H9 (cell line): ENCODE results near the gene PI4KB. TPM values are rescaled to one million over a fixed set of nuclear protein-coding genes. Genes with fewer than 3 reads are reported as not detected.

Experiments
- DNase-seq: peaks from one replicate; pipeline ENCODE4 v3.0.0-alpha.2; 2017
- H2AFZ ChIP-seq: one replicate; pipeline ENCODE4 v1.6.1; 2013; ENCODE audit warnings: mild to moderate bottlenecking, low read length, control low read depth, moderate library complexity
- H2AK5ac ChIP-seq: 2 replicates; pipeline ENCODE4 v1.6.1; 2013; ENCODE audit warnings: low read length, control low read depth, mixed read lengths; ENCODE audit not compliant: insufficient read length
- H2BK120ac ChIP-seq: one replicate; pipeline ENCODE4 v1.6.1; 2013; ENCODE audit warnings: low read depth, mild to moderate bottlenecking, low read length, control low read depth, inconsistent platforms; ENCODE audit not compliant: poor library complexity, severe bottlenecking
- H2BK12ac ChIP-seq: 2 replicates; pipeline ENCODE4 v1.6.1; 2013; ENCODE audit warnings: low read length, control low read depth, mixed read lengths, low read depth; ENCODE audit not compliant: insufficient read length
- H2BK15ac ChIP-seq: 2 replicates; pipeline ENCODE4 v1.6.1; 2013; ENCODE audit warnings: low read depth, low read length, control low read depth
- H2BK20ac ChIP-seq: one replicate; pipeline ENCODE4 v1.6.1; 2013; ENCODE audit warnings: low read depth, mild to moderate bottlenecking, low read length, control low read depth, inconsistent platforms; ENCODE audit not compliant: poor library complexity, severe bottlenecking
- H2BK5ac ChIP-seq: 2 replicates; pipeline ENCODE4 v1.6.1; 2013; ENCODE audit warnings: low read length, control low read depth, mixed read lengths; ENCODE audit not compliant: insufficient read length
- H3K14ac ChIP-seq: 2 replicates; pipeline ENCODE4 v1.6.1; 2013; ENCODE audit warnings: low read length, control low read depth; ENCODE audit not compliant: insufficient read depth
- H3K18ac ChIP-seq: 2 replicates; pipeline ENCODE4 v1.6.1; 2013; ENCODE audit warnings: low read depth, mild to moderate bottlenecking, mixed read lengths, low read length, control low read depth; ENCODE audit not compliant: insufficient read length
- H3K23ac ChIP-seq: 2 replicates; pipeline ENCODE4 v1.6.1; 2013; ENCODE audit warnings: low read length, control low read depth, mixed read lengths, low read depth; ENCODE audit not compliant: insufficient read length
- H3K23me2 ChIP-seq: 2 replicates; pipeline ENCODE4 v1.6.1; 2013; ENCODE audit warnings: low read depth, mild to moderate bottlenecking, mixed read lengths, low read length, control low read depth; ENCODE audit not compliant: insufficient read length, poor library complexity, severe bottlenecking
- H3K27ac ChIP-seq: 2 replicates; pipeline ENCODE4 v1.5.1; 2013; ENCODE audit warnings: low read length, control low read depth, mixed read lengths, low read depth; ENCODE audit not compliant: insufficient read length
- H3K27me3 ChIP-seq: 2 replicates; pipeline ENCODE4 v1.6.1; 2013; ENCODE audit warnings: low read length, control low read depth, inconsistent platforms; ENCODE audit not compliant: insufficient read depth
- H3K4ac ChIP-seq: 2 replicates; pipeline ENCODE4 v1.6.1; 2013; ENCODE audit warnings: low read depth, mild to moderate bottlenecking, control low read depth, inconsistent platforms, low read length, moderate library complexity
- H3K4me1 ChIP-seq: 2 replicates; pipeline ENCODE4 v1.6.1; 2013; ENCODE audit warnings: low read length, control low read depth, inconsistent platforms; ENCODE audit not compliant: insufficient read depth
- H3K4me2 ChIP-seq: 2 replicates; pipeline ENCODE4 v1.6.1; 2013; ENCODE audit warnings: low read length, control low read depth, mixed read lengths; ENCODE audit not compliant: insufficient read length, insufficient read depth
- H3K56ac ChIP-seq: 2 replicates; pipeline ENCODE4 v1.6.1; 2013; ENCODE audit warnings: low read depth, mild to moderate bottlenecking, mixed read lengths, low read length, control low read depth; ENCODE audit not compliant: insufficient read length
- H3K79me1 ChIP-seq: 2 replicates; pipeline ENCODE4 v1.6.1; 2013; ENCODE audit warnings: low read depth, mild to moderate bottlenecking, moderate library complexity, low read length, control low read depth, inconsistent platforms; ENCODE audit not compliant: insufficient read depth, poor library complexity, severe bottlenecking
- H3K79me2 ChIP-seq: 2 replicates; pipeline ENCODE4 v1.6.1; 2013; ENCODE audit warnings: low read length, control low read depth, inconsistent platforms; ENCODE audit not compliant: insufficient read depth
- H3K9ac ChIP-seq: 2 replicates; pipeline ENCODE4 v1.6.1; 2013; ENCODE audit warnings: low read length, control low read depth, mixed read lengths; ENCODE audit not compliant: insufficient read length; ENCODE audit errors: extremely low read depth
- H3K9me3 ChIP-seq: one replicate; pipeline ENCODE4 v1.6.1; 2013; ENCODE audit warnings: low read depth, low read length, inconsistent platforms; ENCODE audit not compliant: control insufficient read depth
- H3T11ph ChIP-seq: one replicate; pipeline ENCODE4 v1.6.1; 2013; ENCODE audit warnings: mild to moderate bottlenecking, low read length, control low read depth, inconsistent platforms
- H4K20me1 ChIP-seq: one replicate; pipeline ENCODE4 v1.6.1; 2013; ENCODE audit not compliant: control insufficient read depth, insufficient read length, insufficient read depth
- H4K5ac ChIP-seq: 2 replicates; pipeline ENCODE4 v1.6.1; 2013; ENCODE audit warnings: low read depth, mild to moderate bottlenecking, mixed read lengths, low read length, control low read depth; ENCODE audit not compliant: insufficient read length
- H4K8ac ChIP-seq: replicated peaks from 2 replicates; pipeline ENCODE4 v1.6.1; 2013; ENCODE audit warnings: low read length, control low read depth, mixed read lengths, low read depth; ENCODE audit not compliant: insufficient read length
- H4K91ac ChIP-seq: 2 replicates; pipeline ENCODE4 v1.6.1; 2013; ENCODE audit warnings: low read depth, mild to moderate bottlenecking, moderate library complexity, mixed read lengths, low read length, control low read depth; ENCODE audit not compliant: insufficient read length
- H3K27ac Mint-ChIP-seq, 3 experiments: 2 replicates in 2 of 3; 3 replicates in 1 of 3; pipeline ENCODE4 v1.8.0; 2020 to 2021; ENCODE audit warnings: mixed read lengths in 3 of 3, mild to moderate bottlenecking in 1 of 3, moderate library complexity in 1 of 3
- H3K27me3 Mint-ChIP-seq: 2 replicates; pipeline ENCODE4 v1.8.0; 2021; ENCODE audit warnings: low read depth, mild to moderate bottlenecking, moderate library complexity, mixed read lengths
- H3K36me3 Mint-ChIP-seq, 3 experiments: 2 replicates in 2 of 3; 3 replicates in 1 of 3; pipeline ENCODE4 v1.8.0; 2020 to 2021; ENCODE audit warnings: low read depth in 3 of 3, mixed read lengths in 3 of 3; ENCODE audit not compliant: insufficient read depth in 1 of 3
- H3K4me1 Mint-ChIP-seq, 2 experiments: 2 replicates each; pipeline ENCODE4 v1.8.0; 2020; ENCODE audit warnings: mixed read lengths in 2 of 2
- H3K4me3 Mint-ChIP-seq, 2 experiments: 2 replicates in 1 of 2; 3 replicates in 1 of 2; pipeline ENCODE4 v1.8.0; 2020 to 2021; ENCODE audit warnings: mild to moderate bottlenecking in 2 of 2, mixed read lengths in 2 of 2, moderate library complexity in 1 of 2
- H3K9me3 Mint-ChIP-seq, 2 experiments: 2 replicates in 1 of 2; 3 replicates in 1 of 2; pipeline ENCODE4 v1.8.0; 2020; ENCODE audit warnings: mild to moderate bottlenecking in 2 of 2, mixed read lengths in 2 of 2, moderate library complexity in 1 of 2
- CTCF ChIP-seq: fragments of 200-600 bp; sonication (generic); conservative IDR thresholded peaks from 3 replicates; pipeline ENCODE4 v1.8.0; 2021; ENCODE audit warnings: antibody characterized with exemption, mild to moderate bottlenecking
- WGBS: extraction: QIAGEN DNeasy Blood & Tissue Kit; methylation state at CpG from one replicate; pipeline ENCODE4 v1.1.7; 2013; ENCODE audit warnings: missing lambda C conversion rate, low lambda C conversion rate, mixed read lengths; ENCODE audit not compliant: insufficient read length; ENCODE audit errors: extremely low coverage; 5-methylcytosine and 5-hydroxymethylcytosine counted together
- total RNA-seq: library from RNA; stranded (reverse); gene quantifications from 2 replicates; pipeline ENCODE4 v1.2.1, GENCODE V29; 2021

The PI4KB gene
- total RNA-seq, 1 experiment from 2014 or later: 39.1 TPM

GRCh38 chr1:151242442-151242841 is 84.8 kb downstream of the PI4KB start:
- Histone ChIP-seq H2BK5ac (no peak overlapping the region), H3K4ac (no peak overlapping the region), H3K4me2 (no peak overlapping the region), H4K8ac (no peak overlapping the region), H3K56ac (no peak overlapping the region), H2AK5ac (no peak overlapping the region), H3K27ac (no peak overlapping the region), H2BK20ac (no peak overlapping the region), H2BK12ac (no peak overlapping the region), H3K23me2 (no peaks in the 10 kb centered on the region), H3K4me1 (no peaks in the 10 kb centered on the region), H3K23ac (no peak overlapping the region), H3K9me3 (no peaks in the 10 kb centered on the region), H3K79me1 (no peaks in the 10 kb centered on the region), H2BK15ac (no peak overlapping the region), H4K20me1 (no peaks in the 10 kb centered on the region), H3K18ac (no peak overlapping the region), H3K79me2 (no peaks in the 10 kb centered on the region), H2BK120ac (no peak overlapping the region), H4K91ac (no peak overlapping the region), H3T11ph (no peak overlapping the region), H3K27me3 (no peaks in the 10 kb centered on the region), H4K5ac (no peak overlapping the region), H3K9ac (no peak overlapping the region), H2AFZ (no peak overlapping the region), H3K14ac (no peak overlapping the region)
- no peak for TF ChIP-seq CTCF
- H3K27ac Mint-ChIP-seq: no peak overlapping the region; a peak in 1 of 7 replicates
- H3K4me1 Mint-ChIP-seq: no peaks in the 10 kb centered on the region
- H3K36me3 Mint-ChIP-seq: peaks cover 61 to 98% (median 93%) of the 10 kb centered on the region in 3 experiments
- no peak overlapping the region for H3K4me3 Mint-ChIP-seq
- no peaks in the 10 kb centered on the region for H3K27me3 Mint-ChIP-seq
- no peaks in the 10 kb centered on the region for H3K9me3 Mint-ChIP-seq
- no CpG with 5 or more reads among the region's 2 CpGs for WGBS
- no peak for DNase-seq

Other genes with a start within 250 kb of the PI4KB start
- gene SEMA6C, start 180.8 kb downstream of the PI4KB start, total RNA-seq: 11.5 and 12.3 TPM in 2 replicates
- gene TNFAIP8L2, start 170.8 kb downstream of the PI4KB start, total RNA-seq: not detected in 2 replicates
- gene LYSMD1, start 161.5 kb downstream of the PI4KB start, total RNA-seq: 5.8 and 6.7 TPM in 2 replicates
- gene SCNM1, start 161.3 kb downstream of the PI4KB start, total RNA-seq: 54.1 and 60.5 TPM in 2 replicates
- gene TMOD4, start 151.4 kb downstream of the PI4KB start, total RNA-seq: 0.42 and 1.6 TPM in 2 replicates
- gene VPS72, start 137.2 kb downstream of the PI4KB start, total RNA-seq: 90.3 and 91.4 TPM in 2 replicates
- 94.6 and 101 TPM in 2 replicates for gene PIP5K1A, start 128.9 kb downstream of the PI4KB start, total RNA-seq
- 205 and 207 TPM in 2 replicates for gene PSMD4, start 72.7 kb downstream of the PI4KB start, total RNA-seq
- gene ZNF687, start 45.1 kb downstream of the PI4KB start, total RNA-seq: 52.9 and 58.2 TPM in 2 replicates
- gene RFX5, start 19.8 kb upstream of the PI4KB start, total RNA-seq: 65.1 and 72.7 TPM in 2 replicates
- 13.9 and 14.2 TPM in 2 replicates for gene SELENBP1, start 45.3 kb upstream of the PI4KB start, total RNA-seq
- gene PSMB4, start 72.2 kb upstream of the PI4KB start, total RNA-seq: 413 and 429 TPM in 2 replicates
- 93.0 and 102 TPM in 2 replicates for gene POGZ, start 132.1 kb upstream of the PI4KB start, total RNA-seq
- 29.9 and 30.9 TPM in 2 replicates for gene CGN, start 184.0 kb upstream of the PI4KB start, total RNA-seq
- gene TUFT1, start 212.9 kb upstream of the PI4KB start, total RNA-seq: 6.2 and 6.5 TPM in 2 replicates